Stimulated activated CD4-positive, alpha-beta T cell treated with anti-CD3 and anti-CD28 coated beads, TNF-alpha, amount 100 ng/mL, for 24 hours (primary cell): Measurements from ENCODE around the gene SLC48A1.

Experiments
- DNase-seq, 3 experiments: peaks; one replicate each; pipeline ENCODE4 v3.0.0-alpha.2; 2020; ENCODE audit warnings: low read depth in 3 of 3

The SLC48A1 gene

GRCh38 chr12:47744005-47744651, 28.9 kb upstream of the SLC48A1 start:
- peak in 2 of 3 experiments; percentile 13 to 52 for DNase-seq

DNA sequence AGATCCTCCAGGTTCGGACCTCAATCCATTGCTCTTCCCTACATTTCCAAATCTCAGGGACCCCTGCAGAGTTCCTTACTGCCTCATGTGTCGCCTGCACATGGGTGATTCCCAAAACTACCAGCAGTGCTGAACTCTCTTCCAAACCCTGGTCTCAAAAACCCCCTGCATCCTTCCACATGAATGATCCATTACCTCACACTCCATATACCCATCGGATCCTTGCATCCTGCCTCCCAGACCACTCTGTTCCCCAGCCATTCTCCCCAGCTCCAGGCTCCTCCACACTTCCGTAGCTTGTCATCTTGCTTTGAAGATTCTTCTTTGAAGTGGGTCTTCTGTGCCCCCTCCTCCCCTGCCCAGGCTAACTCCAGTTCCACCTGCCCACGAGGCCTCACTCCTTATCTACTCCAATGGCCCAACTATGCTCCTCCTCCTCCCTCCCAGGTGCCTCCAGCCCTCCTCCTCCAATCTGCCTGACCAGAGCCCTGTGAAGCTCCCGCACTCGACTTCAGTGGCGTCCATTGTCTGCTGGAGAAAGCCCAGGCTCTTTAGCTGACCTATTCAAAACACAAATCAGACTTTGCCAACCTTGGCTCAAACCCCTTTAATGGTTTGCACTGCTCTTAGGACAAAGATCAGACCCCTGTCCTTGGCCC, 28.1 kb upstream of the SLC48A1 start:
- no peak for DNase-seq

DNA sequence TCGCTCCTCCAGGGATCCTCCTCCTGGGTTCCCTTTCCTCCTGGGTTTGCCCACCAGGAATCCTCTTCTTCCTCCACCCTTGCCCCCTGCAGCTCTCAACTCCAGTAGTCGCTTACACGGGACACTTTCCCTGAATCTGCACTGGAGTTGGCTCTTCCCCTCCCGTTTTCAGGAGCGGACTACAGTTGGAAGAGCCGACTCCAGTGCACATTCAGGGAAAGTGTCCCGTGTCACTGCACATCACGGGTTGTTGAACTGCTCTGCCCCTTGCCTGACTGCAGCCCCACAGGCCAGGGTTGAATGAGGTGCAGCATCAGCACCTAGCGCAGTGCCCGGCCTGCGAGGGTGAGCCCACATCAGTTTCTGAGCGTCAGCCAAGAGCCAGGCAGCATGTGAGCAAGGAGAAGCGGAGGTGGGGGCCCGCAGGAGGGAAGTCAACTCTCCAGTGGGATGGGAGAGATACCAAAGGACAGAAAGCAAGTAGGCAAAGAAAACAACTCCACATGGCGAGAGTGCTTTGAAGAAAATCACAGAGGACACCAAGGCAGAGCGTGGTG, 27.5 kb upstream of the SLC48A1 start:
- DNase-seq: no peak

GRCh38 chr12:47746073-47746472, 27.0 kb upstream of the SLC48A1 start:
- DNase-seq: no peak

DNA sequence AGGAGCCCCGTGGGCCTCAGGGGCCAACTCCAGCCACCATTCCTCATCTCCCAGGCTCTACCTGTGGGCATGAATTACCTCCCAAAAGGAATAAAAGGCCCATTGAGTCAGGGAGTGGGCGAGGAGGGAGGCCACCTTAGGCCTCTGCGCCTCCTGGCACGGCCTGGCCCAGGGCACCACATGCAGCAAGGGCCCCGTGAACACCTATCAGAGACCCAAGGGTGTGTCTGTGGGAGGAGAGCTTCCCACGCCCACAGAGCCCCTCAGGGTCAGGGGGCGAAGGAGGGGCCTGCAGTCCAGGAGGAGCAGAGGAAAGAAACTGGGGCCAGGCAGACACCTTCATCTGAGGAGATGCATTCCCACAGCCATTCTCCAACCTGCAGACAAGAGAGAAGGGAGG, 26.5 kb upstream of the SLC48A1 start:
- DNase-seq: no peak

DNA sequence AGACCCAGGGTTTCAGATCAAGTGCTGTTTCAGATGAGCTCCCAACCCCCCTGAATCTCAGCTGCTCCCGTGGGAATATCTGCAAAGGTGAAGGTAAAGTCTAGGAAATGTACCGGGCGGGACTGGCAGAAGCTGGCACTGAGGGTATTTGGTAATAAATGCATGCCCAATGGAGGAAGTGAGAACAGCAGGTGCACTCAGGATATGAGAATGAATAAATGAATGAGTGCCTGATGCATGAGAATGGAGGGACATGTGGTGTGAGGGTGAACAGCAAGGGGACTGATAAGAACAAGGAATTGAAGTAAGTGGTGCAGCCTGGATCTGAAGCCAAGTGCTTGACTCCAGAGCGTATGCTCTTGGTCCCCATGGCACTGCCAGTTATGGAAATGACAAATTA, 25.9 kb upstream of the SLC48A1 start:
- DNase-seq: no peak

DNA sequence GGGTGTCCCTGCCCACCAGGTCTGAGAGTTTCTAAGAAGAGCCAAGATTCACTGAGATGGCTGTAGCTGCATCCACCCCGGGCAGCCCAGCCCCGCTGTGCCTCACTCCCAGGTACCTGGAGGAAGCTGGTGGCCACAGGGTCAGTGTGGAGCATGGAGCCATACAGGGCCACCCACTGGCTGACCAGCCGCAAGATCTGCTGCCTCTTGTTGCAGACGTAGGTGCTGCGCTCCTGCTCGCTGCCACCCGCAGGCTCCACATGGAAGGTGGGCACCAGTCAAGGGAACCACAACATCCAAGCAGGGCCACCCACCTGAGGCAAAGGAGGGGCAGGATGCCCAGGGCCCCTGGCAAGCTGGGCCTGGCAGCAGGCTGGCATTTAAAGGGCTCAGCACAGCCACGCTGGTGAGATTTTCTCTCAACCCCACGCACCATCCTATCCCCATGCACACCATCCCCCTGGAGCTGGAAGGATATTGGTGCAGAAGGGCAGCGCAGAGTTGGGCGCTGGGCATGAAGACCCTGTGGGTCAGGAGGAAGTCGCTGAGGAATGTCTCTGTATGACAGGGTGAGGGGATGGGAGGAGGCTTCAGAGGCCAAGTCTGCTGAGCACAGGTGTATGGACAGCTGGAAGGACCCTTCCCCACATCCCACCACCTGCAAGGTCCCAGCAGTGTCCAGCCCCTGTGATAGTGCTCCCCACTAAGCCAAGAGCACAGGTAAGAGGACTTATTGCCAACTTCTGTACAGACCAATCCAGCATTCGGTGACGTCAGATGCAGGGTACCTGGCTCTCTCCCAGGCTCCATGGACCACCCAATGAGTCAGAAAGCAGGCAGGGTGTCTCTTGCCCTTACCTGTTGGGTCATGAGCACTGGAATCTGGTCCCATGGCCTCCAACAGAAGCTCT, 25.2 kb upstream of the SLC48A1 start:
- no peak for DNase-seq

DNA sequence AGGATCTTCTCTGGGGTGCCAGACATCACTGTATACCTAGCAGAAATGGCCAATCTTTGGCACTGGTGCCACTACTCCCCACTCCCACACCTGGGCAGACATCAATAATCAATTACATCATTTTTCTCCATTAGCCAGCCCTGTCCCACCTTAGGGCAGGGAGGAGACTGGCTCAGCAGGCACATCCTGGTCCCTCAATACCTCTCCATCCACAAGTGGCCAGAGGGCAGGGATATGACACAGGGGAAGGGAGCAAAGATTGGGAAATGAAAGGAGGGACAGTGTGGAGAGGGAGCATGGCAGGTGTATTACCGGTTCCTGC, 24.6 kb upstream of the SLC48A1 start:
- DNase-seq: no peak

DNA sequence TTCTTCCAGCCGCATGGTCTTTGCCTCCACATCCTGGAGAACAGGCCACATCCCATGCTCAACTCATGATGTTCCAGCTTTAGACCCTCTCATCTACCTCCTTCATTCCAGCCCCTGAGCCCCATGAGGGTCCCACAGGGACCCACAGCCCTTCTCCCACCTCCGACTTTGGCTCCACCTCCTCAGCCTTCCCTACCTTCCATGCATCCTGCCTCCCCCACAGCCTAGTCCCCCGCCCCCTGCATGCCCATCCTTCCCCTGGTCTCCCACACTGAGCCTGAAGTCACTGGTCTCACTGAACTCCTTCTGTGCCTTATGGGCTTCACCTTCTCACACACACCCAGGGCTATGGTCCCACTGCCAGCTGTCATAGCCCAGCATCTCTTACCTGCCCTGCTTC, 24.1 kb upstream of the SLC48A1 start:
- DNase-seq: no peak

- DNase-seq: no peak
Observed at GRCh38 chr12:47750229-47750798, 22.7 kb upstream of the SLC48A1 start.

DNA sequence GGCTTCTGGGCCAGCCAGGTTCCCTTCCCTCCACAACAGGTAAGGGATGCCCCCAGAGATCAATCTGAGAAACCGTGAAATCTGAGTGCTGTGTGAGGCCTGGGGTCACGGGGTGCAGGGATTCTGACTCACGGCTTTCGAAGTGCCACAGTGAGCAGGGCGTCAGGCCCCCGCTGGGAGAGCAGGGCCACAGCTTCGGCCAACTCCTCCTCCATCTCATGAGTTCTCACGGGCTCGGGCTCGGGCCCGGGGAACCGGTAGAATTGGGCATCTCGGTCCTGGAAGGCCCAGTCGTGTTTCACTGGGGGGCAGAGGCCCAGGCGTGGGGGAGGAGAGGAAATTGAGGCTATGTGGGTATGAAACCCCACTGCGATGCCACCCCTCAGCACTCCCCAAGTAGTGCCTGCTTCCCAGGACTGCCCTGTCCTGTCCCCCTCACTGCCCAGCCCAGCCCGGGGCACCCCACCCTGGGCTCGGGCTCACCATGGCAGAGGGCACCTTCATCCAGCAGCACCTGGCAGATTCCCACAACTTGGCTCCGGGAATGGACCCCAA, 22.0 kb upstream of the SLC48A1 start:
- DNase-seq: no peak

DNA sequence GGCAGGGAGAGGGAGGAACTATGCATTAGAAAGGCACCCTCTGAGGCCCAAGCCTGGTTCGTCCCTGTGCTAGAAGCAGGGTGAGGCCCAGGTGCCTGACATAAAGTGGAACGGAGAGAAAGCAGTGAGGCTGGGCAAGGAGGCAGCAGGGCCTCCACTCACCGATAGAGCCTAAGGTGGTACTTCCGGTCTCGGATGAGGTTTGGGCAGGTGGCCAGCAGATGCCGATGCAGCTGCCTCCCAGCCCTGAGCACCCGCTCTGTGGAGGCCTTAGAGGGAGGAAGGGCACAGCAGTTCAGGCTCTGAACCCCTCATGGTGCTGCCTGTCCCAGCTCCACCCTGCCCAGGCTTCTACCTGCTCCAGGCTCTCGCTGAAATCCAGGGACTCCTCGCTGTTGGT, 21.5 kb upstream of the SLC48A1 start:
- no peak for DNase-seq

DNA sequence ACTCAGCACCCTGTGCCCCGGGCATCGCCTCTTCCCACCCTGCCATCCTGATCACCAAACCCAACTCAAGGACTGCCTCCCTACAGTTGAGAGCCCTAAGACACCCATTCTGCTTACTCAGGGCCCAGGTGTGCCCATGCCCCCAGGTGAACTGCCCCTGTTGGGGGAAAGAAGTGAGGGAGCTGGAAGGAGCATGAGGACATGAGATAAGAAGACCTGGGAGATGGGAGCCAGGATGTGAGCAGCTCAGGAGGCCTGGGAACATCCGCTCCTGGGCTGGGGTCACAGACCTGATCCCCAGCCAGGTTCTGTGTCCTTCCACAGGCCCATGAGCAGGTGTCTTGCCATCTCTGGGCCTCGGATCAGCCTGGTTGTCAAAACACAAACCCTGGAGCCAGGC, 20.9 kb upstream of the SLC48A1 start:
- no peak for DNase-seq

GRCh38 chr12:47752552-47752951, 20.5 kb upstream of the SLC48A1 start:
- no peak for DNase-seq

- DNase-seq: no peak
Observed at GRCh38 chr12:47753021-47754001, 19.7 kb upstream of the SLC48A1 start.

- no peak for DNase-seq
Observed at GRCh38 chr12:47754126-47754525, 18.9 kb upstream of the SLC48A1 start.

DNA sequence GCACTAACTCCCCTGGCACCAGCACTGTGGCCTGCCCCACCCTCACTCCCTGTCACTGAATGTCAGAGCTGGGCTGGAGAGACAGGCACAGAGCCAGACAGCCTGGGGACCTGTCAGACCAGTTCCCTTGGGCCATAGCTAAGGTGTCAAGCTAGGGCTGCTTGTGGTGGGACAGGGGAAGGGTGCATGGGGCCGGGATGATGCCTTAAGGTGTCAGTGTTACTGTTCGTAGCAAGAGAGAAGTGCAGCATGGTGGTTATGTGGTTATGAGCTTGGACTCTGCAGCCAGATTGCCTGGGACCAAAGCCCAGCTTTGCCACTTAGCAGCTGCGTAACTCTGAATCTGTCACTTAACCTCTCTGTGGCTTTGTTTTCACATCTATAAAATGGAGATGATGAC, 18.2 kb upstream of the SLC48A1 start:
- no peak for DNase-seq

DNA sequence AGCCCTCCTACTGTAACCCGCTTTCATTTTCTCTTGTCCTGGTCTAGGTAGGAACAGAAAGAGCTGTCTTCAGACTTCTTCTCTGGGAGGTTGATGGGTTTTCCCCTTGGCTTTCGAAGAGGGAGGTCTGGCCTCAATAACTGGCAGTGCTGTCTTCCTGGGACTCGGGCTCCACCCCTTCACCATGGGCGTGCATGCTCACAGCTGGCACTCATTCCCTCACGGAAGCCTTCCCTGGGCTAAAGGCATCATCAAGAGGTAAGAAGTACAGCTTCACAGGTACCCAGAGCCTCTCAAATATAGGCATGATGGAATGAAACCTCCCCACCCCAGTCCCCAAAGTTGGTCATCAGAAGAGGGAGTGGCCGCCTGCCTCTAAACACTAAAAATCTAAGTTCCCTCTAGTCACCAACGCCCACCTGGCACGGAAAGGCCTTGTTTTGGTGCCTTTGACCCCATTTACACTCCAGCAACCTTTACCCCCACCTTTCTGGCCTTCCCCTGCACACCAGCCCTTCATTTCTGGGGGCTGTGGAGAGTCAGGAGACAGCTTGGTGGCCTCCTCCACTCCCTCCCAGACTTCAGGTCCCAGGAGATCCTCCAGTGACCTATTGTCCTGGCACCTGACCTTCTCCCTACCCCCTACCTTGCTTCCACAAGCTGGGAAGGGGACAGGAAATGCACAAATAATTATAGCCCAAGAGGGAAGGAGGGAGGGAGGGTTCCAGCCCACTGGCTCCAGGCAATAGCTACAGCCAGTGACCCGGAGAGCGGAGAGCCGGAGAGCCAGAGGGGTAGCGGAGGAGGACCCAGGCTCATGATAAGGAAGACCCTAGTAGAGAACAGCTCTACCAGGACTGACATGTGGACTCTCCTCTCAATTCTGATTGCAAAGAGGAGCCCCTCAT, 17.1 kb upstream of the SLC48A1 start:
- peak in 1 of 3 experiments; percentile 39 for DNase-seq

GRCh38 chr12:47757364-47757839, 15.6 kb upstream of the SLC48A1 start:
- no peak for DNase-seq
